Natural killer cell (primary cell): Measurements from ENCODE around the gene PTBP2. TPM values are rescaled to one million over a fixed set of nuclear protein-coding genes. Genes with fewer than 3 reads are reported as not detected.

ENCODE experiments used
- ATAC-seq, 3 donors: fragments of 150-1000 bp in 2 of 3; fragments of 200-7000 bp in 1 of 3; cut with Tn5 transposase; 1 replicate in 1 of 3; 2 replicates in 2 of 3; pipeline ENCODE4 v1.10.0; 2021; ENCODE audit warnings: mild to moderate bottlenecking in 2 of 3, moderate library complexity in 2 of 3
- DNase-seq, 2 donors: peaks; one replicate each; pipeline versions ENCODE4 v3.0.0 to v3.0.0-alpha.2; 2013 to 2021; ENCODE audit warnings: mixed read lengths in 1 of 2
- H3K27ac ChIP-seq: one replicate; pipeline ENCODE4 v1.5.1; 2013; ENCODE audit warnings: mild to moderate bottlenecking, low read length
- H3K27me3 ChIP-seq: one replicate; pipeline ENCODE4 v1.6.1; 2013; ENCODE audit warnings: low read length; ENCODE audit not compliant: control insufficient read depth, insufficient read depth
- H3K36me3 ChIP-seq: one replicate; pipeline ENCODE4 v1.6.1; 2013; ENCODE audit warnings: low read length; ENCODE audit not compliant: control insufficient read depth, insufficient read depth
- H3K4me1 ChIP-seq: one replicate; pipeline ENCODE4 v1.6.1; 2013; ENCODE audit warnings: low read length; ENCODE audit not compliant: control insufficient read depth, insufficient read depth
- H3K4me3 ChIP-seq: one replicate; pipeline ENCODE4 v1.5.1; 2013; ENCODE audit warnings: low read length
- H3K9me3 ChIP-seq: one replicate; pipeline ENCODE4 v1.6.1; 2013; ENCODE audit warnings: low read length; ENCODE audit not compliant: control insufficient read depth, insufficient read depth
- H3K27ac Mint-ChIP-seq, 2 donors: one replicate each; pipeline ENCODE4 v1.8.0; 2022; ENCODE audit warnings: mild to moderate bottlenecking in 2 of 2, mixed read lengths in 2 of 2, moderate library complexity in 1 of 2
- H3K27me3 Mint-ChIP-seq, 2 donors: one replicate each; pipeline ENCODE4 v1.8.0; 2022; ENCODE audit warnings: low read depth in 2 of 2, mixed read lengths in 2 of 2
- H3K36me3 Mint-ChIP-seq: one replicate; pipeline ENCODE4 v1.8.0; 2022; ENCODE audit warnings: mixed read lengths
- H3K4me1 Mint-ChIP-seq, 2 donors: one replicate each; pipeline ENCODE4 v1.8.0; 2022; ENCODE audit warnings: mixed read lengths in 2 of 2
- H3K4me3 Mint-ChIP-seq: one replicate; pipeline ENCODE4 v1.8.0; 2022; ENCODE audit warnings: mild to moderate bottlenecking, moderate library complexity, mixed read lengths
- H3K9me3 Mint-ChIP-seq, 2 donors: one replicate each; pipeline ENCODE4 v1.8.0; 2022; ENCODE audit warnings: mixed read lengths in 2 of 2
- CTCF ChIP-seq: fragments of 200-600 bp; IDR thresholded peaks from one replicate; pipeline ENCODE4 v1.8.0; 2022; ENCODE audit warnings: antibody characterized with exemption
- WGBS: methylation state at CpG from one replicate; pipeline ENCODE4 v1.1.7; 2013; ENCODE audit warnings: missing lambda C conversion rate; ENCODE audit not compliant: insufficient coverage; 5-methylcytosine and 5-hydroxymethylcytosine counted together
- intact Hi-C: fragments of 100-400 bp; cut with micrococcal nuclease; formaldehyde crosslinking; loops from one replicate; pipeline ENCODE4 v1.14.2; 2022
- total RNA-seq, 4 donors: library from RNA; stranded (reverse); fragments of 120-200 nt in 1 of 4; gene quantifications; one replicate each; pipeline versions ENCODE4 v1.2.3 to v1.2.4, GENCODE V29; 2013 to 2022

PTBP2 gene
- total RNA-seq, 3 donors from 2014 or later (not counting 1 experiment from before 2014, with no cell fraction given), result 29.1 to 33.2 (median 33.1) TPM

GRCh38 chr1:96815914-96816313, 94.3 kb downstream of the PTBP2 start:
- WGBS, result no CpG with 5 or more reads among the region's 1 CpG

GRCh38 chr1:96820107-96820506, 98.5 kb downstream of the PTBP2 start:
- Histone ChIP-seq H3K36me3 (no peaks in the 10 kb centered on the region), H3K4me3 (no peak overlapping the region), H3K27me3 (no peaks in the 10 kb centered on the region), H3K27ac (no peak overlapping the region), H3K9me3 (no peaks in the 10 kb centered on the region), H3K4me1 (no peaks in the 10 kb centered on the region)
- Mint-ChIP-seq H3K4me3 (no peak overlapping the region), H3K27me3 (no peaks in the 10 kb centered on the region), H3K9me3 (no peaks in the 10 kb centered on the region), H3K27ac (no peak overlapping the region), H3K4me1 (peaks cover 0 to 4% of the 10 kb centered on the region in 2 donors), H3K36me3 (no peaks in the 10 kb centered on the region)
- DNase-seq, result no peak
- ATAC-seq, result no peak
- 100% methylated on average over 1 of the region's 1 CpG for WGBS
- TF ChIP-seq CTCF, result no peak
- intact Hi-C loops, result no loop called here

More at GRCh38 chr1:96815914-96816313, 94.3 kb downstream of the PTBP2 start:
- peaks cover 13% of the 10 kb centered on the region for H3K36me3 Mint-ChIP-seq
- Histone ChIP-seq H3K4me1 (no peaks in the 10 kb centered on the region), H3K4me3 (no peak overlapping the region), H3K27me3 (no peaks in the 10 kb centered on the region), H3K36me3 (peaks cover 24% of the 10 kb centered on the region), H3K9me3 (no peaks in the 10 kb centered on the region), H3K27ac (no peak overlapping the region)
- ATAC-seq (no peak), DNase-seq (no peak)
- H3K4me3 Mint-ChIP-seq, result no peak overlapping the region
- intact Hi-C loops, result no loop called here
- H3K9me3 Mint-ChIP-seq, result no peaks in the 10 kb centered on the region
- H3K27me3 Mint-ChIP-seq, result no peaks in the 10 kb centered on the region
- TF ChIP-seq CTCF, result no peak
- H3K4me1 Mint-ChIP-seq, result peaks cover 0 to 4% of the 10 kb centered on the region in 2 donors
- H3K27ac Mint-ChIP-seq, result no peak overlapping the region

- Mint-ChIP-seq H3K36me3 (no peaks in the 10 kb centered on the region), H3K4me3 (no peak overlapping the region), H3K27ac (no peak overlapping the region), H3K4me1 (peaks cover 0 to 4% of the 10 kb centered on the region in 2 donors), H3K9me3 (no peaks in the 10 kb centered on the region), H3K27me3 (no peaks in the 10 kb centered on the region)
- H3K9me3 ChIP-seq, result no peaks in the 10 kb centered on the region
- no peak overlapping the region for H3K4me3 ChIP-seq
- no peak overlapping the region for H3K27ac ChIP-seq
- DNase-seq (no peak), ATAC-seq (no peak)
- H3K27me3 ChIP-seq, result no peaks in the 10 kb centered on the region
- intact Hi-C loops, result no loop called here
- 100% methylated on average over 1 of the region's 1 CpG for WGBS
- TF ChIP-seq CTCF, result no peak
- H3K4me1 ChIP-seq, result no peaks in the 10 kb centered on the region
- H3K36me3 ChIP-seq, result no peaks in the 10 kb centered on the region
Measured at GRCh38 chr1:96820671-96821070, 99.1 kb downstream of the PTBP2 start.

- DNase-seq (no peak), ATAC-seq (no peak)
- no peak overlapping the region for H3K27ac Mint-ChIP-seq
- no peaks in the 10 kb centered on the region for H3K36me3 Mint-ChIP-seq
- no peaks in the 10 kb centered on the region for H3K27me3 ChIP-seq
- WGBS, result 100% methylated on average over 1 of the region's 1 CpG
- H3K4me3 ChIP-seq, result no peak overlapping the region
- H3K27ac ChIP-seq, result no peak overlapping the region
- intact Hi-C loops, result no loop called here
- H3K4me3 Mint-ChIP-seq, result no peak overlapping the region
- H3K4me1 ChIP-seq, result no peaks in the 10 kb centered on the region
- no peaks in the 10 kb centered on the region for H3K27me3 Mint-ChIP-seq
- TF ChIP-seq CTCF, result no peak
- H3K9me3 Mint-ChIP-seq, result no peaks in the 10 kb centered on the region
- no peaks in the 10 kb centered on the region for H3K36me3 ChIP-seq
- H3K9me3 ChIP-seq, result no peaks in the 10 kb centered on the region
- peaks cover 0 to 4% of the 10 kb centered on the region in 2 donors for H3K4me1 Mint-ChIP-seq
Measured at GRCh38 chr1:96825231-96825630, 103.6 kb downstream of the PTBP2 start.
